ENCODE data around the gene SLC37A1. TPM values are rescaled to one million over a fixed set of nuclear protein-coding genes. Genes with fewer than 3 reads are reported as not detected.
A peak's percentile ranks its signal among the peaks of the same experiment; 100 is the strongest.

Gene SLC37A1
- total RNA-seq, 6 experiments from 2014 or later = not detected

DNA sequence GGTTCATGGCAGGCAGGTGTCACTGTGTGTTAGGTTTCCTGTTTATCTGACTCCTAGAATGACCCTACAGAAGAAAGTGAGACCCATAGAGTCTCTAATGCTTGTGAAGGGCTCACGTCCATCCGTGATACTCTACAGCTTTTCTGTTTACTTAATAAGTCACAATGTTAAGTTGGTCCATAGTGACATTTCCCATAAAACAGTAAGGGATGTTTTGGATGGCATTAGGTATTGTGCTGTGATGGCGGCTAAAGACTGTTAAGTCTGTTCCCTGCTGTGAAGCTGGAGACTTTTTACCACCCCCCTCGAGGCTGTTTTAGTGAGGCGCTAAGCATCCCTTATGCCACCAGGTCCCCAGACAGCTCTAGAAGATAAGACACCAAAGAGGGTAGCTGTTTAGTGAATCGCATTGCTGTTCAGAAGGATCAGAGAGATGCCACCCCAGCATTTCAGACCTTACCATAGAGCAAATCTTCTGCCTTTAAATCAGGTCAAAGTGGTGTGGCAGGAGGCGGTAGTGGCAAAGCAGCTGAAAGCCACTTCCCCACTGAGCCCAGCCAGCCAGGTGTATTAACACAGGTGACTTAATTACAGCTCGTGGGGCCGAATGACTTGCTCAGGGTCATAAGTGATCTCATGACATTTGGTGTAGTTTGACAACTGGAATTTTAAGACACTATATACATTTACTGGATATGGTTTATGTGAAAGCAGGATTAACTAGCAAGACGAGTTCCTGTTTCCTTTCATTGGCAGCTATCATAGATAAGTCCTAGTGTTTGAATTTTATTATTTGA lies 25.0 kb downstream of the SLC37A1 start:
- peaks cover 20% of the 10 kb centered on the region for H3K9me3 Mint-ChIP-seq
- DNase-seq = no peak
- no peak overlapping the region for H3K4me3 Mint-ChIP-seq
- no peaks in the 10 kb centered on the region for H3K36me3 Mint-ChIP-seq (ENCODE audit: low read depth)
- no peaks in the 10 kb centered on the region for H3K4me1 Mint-ChIP-seq (ENCODE audit: low read depth)
- H3K27ac Mint-ChIP-seq = no peak overlapping the region
- TF ChIP-seq, protein P1, sequence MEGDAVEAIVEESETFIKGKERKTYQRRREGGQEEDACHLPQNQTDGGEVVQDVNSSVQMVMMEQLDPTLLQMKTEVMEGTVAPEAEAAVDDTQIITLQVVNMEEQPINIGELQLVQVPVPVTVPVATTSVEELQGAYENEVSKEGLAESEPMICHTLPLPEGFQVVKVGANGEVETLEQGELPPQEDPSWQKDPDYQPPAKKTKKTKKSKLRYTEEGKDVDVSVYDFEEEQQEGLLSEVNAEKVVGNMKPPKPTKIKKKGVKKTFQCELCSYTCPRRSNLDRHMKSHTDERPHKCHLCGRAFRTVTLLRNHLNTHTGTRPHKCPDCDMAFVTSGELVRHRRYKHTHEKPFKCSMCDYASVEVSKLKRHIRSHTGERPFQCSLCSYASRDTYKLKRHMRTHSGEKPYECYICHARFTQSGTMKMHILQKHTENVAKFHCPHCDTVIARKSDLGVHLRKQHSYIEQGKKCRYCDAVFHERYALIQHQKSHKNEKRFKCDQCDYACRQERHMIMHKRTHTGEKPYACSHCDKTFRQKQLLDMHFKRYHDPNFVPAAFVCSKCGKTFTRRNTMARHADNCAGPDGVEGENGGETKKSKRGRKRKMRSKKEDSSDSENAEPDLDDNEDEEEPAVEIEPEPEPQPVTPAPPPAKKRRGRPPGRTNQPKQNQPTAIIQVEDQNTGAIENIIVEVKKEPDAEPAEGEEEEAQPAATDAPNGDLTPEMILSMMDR (IDR thresholded peaks at IDR 0.05) = no peak
- H3K27me3 Mint-ChIP-seq (ENCODE audit: insufficient read depth) = peaks cover 2% of the 10 kb centered on the region

DNA sequence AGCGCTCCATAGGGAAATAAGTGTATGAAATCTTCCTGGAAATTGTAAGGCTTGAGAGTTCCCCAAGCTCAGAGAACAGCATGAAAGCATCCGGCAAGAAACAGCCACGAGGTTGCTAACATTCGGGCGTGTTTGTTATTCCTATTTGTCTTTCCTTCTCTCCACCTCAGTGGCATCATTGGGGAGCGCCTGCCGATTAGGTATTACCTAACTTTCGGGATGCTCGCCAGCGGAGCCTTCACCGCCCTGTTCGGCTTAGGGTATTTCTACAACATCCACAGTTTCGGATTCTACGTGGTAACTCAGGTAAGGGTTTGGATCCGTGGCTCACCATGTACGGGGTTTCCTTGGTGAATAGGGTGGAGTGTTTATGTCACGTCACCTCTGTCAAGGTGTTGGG lies 25.7 kb downstream of the SLC37A1 start:
- TF ChIP-seq, protein P1 (IDR thresholded peaks at IDR 0.05) = no peak
- no peak for DNase-seq
- no peaks in the 10 kb centered on the region for H3K36me3 Mint-ChIP-seq (ENCODE audit: low read depth)
- no peaks in the 10 kb centered on the region for H3K4me1 Mint-ChIP-seq (ENCODE audit: low read depth)
- H3K27me3 Mint-ChIP-seq (ENCODE audit: insufficient read depth) = peaks cover 4% of the 10 kb centered on the region
- H3K4me3 Mint-ChIP-seq = no peak overlapping the region
- no peak overlapping the region for H3K27ac Mint-ChIP-seq
- peaks cover 20% of the 10 kb centered on the region for H3K9me3 Mint-ChIP-seq

DNA sequence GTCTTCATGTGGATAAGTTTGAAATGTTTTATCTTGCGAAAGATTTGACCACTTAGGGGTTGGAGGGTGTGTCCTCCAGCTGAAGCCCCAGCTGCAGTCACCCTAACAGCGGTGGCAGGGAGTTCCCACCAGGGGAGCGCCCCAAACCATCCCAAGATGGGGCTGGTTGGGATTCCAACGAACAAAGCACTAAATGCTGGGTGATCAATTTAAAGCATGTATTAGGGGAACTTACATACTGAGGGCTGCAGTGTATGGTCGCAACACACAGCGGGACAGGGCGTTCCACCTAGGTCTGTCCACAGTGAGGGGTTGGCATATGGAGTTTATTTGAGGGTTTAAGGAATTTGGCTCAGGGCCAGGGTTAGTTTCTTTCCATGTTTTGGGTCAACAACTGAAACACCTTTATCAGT lies 26.3 kb downstream of the SLC37A1 start:
- Mint-ChIP-seq H3K4me3 (no peak overlapping the region), H3K27me3 (ENCODE audit: insufficient read depth) (peaks cover 4% of the 10 kb centered on the region), H3K36me3 (ENCODE audit: low read depth) (no peaks in the 10 kb centered on the region), H3K4me1 (ENCODE audit: low read depth) (no peaks in the 10 kb centered on the region), H3K9me3 (peaks cover 24% of the 10 kb centered on the region), H3K27ac (no peak overlapping the region)
- DNase-seq = no peak
- TF ChIP-seq, protein P1 (IDR thresholded peaks at IDR 0.05) = peak; percentile 44; the same call in 1 of the 2 replicates

DNA sequence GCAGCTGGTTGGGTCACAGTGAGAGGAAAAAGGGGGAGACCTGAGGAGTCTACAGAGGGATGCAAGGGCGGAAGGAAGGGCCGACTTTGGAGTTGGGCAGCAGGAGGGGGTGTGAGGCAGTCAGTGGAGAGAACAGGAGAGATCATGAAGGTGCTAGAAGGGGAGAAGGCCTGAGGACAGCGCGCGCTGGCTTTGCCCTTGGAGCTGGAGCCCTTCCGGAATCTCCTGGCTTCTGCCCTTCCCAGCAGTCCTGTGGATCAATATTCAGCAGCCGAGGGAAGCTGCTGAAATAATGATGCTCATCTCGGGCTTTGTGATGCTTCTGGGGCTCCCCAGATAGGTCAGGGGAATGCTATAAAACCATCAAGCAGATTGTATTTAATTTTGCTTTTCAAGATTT lies 26.7 kb downstream of the SLC37A1 start:
- Mint-ChIP-seq H3K27ac (no peak overlapping the region), H3K4me3 (no peak overlapping the region), H3K36me3 (ENCODE audit: low read depth) (no peaks in the 10 kb centered on the region), H3K4me1 (ENCODE audit: low read depth) (no peaks in the 10 kb centered on the region), H3K9me3 (peaks cover 29% of the 10 kb centered on the region), H3K27me3 (ENCODE audit: insufficient read depth) (peaks cover 4% of the 10 kb centered on the region)
- no peak for DNase-seq
- TF ChIP-seq, protein P1 (IDR thresholded peaks at IDR 0.05) = no peak

DNA sequence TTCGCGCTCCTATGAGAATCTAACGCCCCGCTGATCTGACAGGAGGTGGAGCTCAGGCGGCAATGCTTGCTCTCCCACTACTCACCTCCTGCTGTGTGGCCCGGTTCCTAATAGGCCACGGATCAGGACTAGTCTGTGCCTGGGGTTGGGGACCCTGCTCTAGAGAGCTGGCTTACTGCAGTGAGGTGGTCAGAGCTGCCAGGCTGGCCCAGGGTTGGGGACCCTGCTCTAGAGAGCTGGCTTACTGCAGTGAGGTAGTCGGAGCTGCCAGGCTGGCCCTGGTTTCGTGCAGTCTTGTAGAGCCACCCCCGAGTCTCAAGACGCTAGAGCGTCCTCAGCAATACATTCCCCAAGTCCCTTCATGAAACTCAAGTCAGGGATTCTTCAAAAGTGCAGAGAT lies 27.5 kb downstream of the SLC37A1 start:
- TF ChIP-seq, protein P1 (IDR thresholded peaks at IDR 0.05) = no peak
- no peaks in the 10 kb centered on the region; the same call in 1 of the 2 replicates for H3K36me3 Mint-ChIP-seq (ENCODE audit: low read depth)
- H3K9me3 Mint-ChIP-seq = peaks cover 37% of the 10 kb centered on the region
- no peaks in the 10 kb centered on the region for H3K4me1 Mint-ChIP-seq (ENCODE audit: low read depth)
- H3K27ac Mint-ChIP-seq = no peak overlapping the region
- H3K27me3 Mint-ChIP-seq (ENCODE audit: insufficient read depth) = peaks cover 4% of the 10 kb centered on the region
- no peak for DNase-seq
- H3K4me3 Mint-ChIP-seq = no peak overlapping the region
